Activated T-cell treated with anti-CD3 and anti-CD28 coated beads for 4 hours (primary cell): ENCODE measurements around the gene RIGI.
"Not testable (repeated sequence)": the region's sequence is repeated elsewhere in the genome, so short reads cannot be mapped to it uniquely, and the experiment has no call there.

Experiments
- DNase-seq: peaks from one replicate; pipeline ENCODE4 v3.0.0-alpha.2; 2020

RIGI gene

DNA sequence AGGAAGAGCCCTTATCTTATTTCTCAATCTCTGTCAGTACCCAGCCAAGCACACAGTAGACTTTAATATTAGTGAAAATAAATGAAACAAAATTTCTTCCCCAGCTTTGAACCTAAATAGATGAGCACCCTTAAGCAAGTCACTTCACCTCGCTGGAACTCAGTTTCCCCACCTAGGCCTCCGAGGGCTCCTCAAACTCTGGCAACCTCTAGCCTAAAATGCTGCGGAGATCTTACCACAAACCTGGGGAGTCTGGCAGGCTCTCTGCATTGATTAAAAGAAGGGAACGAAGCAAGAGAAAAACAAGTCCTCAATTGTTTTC lies 326 bp downstream of the RIGI start:
- no peak for DNase-seq

DNA sequence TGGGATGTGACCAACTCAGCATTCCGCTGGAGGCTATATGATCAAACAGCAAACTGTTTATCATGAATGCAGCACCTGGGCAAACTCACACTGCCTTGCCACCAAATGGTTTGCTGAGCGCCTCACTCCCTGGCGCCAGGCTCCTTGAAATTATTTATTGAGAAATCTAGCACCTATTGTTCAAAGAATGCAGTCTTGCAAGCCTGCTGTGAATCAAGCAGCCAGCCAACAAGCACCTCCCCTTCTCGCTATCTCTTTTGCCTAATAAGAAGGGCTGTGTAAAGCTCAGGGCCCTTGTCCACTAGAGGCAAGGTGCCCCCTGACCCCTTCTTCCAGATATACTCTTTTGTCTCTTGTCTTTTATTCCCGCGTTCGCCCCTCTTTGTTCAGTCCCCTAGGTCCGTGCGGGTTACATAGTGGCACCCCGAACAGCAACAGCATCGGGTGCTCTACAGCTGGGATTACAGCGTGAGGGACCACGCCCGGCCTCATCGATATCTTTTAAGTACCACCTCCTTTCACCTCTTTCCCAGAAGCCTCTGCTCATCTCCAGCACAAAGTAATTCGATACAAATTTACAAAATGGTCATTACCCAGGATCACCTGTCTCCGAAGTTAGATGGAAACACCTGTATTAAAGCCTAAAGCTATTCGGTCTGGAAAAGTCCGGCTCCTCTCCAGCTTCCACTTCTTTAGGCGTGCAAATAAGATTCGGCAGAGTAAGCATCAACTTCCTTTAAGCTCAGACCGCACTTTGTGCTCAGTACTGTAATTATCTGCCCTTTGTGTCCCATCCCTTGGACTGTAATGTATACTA lies 896 bp downstream of the RIGI start:
- no peak for DNase-seq

DNA sequence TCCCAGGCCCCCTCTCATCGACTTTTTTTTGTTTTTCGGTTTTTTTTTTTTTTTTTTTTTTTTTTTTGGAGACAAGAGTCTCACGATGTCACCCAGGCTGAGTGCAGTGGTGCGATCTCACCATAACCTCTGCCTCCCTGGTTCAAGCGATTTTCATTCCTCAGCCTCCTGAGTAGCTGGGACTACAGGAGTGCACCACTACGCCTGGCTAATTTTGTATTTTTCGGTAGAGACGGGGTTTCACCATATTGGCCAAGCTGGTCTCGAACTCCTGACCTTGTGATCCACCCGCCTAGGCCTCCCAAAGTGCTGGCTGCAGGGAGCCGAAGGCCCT lies 1.5 kb downstream of the RIGI start:
- DNase-seq: not testable (repeated sequence)

DNA sequence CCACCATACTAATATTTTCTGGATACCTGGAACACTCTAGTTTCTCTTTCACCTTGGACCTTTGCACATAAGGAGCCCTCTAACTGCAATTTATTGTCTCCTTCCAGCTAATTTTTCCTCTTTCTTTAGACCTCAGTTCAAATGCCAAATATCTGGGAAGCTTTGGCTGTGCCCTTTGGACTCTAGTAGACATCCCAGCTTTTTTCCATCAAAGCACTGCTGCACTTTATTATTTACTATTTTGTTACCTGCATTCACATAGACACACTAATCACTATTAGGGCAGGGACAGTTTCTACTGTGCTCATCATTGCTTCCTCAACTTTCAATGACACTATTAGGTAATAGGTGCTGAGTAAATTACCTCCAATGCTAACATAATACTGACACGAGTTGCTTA lies 2.1 kb downstream of the RIGI start:
- no peak for DNase-seq

DNA sequence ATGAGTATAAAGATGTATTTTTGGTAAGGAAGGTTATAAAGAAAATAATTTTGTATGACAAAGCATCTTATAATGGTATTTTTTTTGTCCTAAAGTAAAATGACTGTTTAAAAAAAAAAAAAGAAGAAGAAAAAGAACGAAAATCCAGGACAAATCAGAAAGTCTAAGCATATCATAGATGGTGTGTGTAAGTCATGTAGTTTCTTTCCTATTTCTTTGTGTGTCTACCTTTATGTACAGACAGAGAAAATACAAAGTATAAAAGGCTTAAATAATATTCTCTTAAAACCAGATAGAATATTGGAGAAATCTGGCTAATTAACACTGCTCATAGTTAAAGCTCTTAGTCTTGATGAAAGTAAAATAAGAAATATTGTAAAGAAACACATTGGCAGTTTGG lies 7.7 kb downstream of the RIGI start:
- no peak for DNase-seq

GRCh38 chr9:32516241-32516640 lies 9.8 kb downstream of the RIGI start:
- no peak for DNase-seq

GRCh38 chr9:32508728-32509127 lies 17.3 kb downstream of the RIGI start:
- no peak for DNase-seq

- no peak for DNase-seq
Measured at GRCh38 chr9:32503008-32503407, 23.0 kb downstream of the RIGI start.

- no peak for DNase-seq
Measured at GRCh38 chr9:32502464-32502863, 23.5 kb downstream of the RIGI start.

DNA sequence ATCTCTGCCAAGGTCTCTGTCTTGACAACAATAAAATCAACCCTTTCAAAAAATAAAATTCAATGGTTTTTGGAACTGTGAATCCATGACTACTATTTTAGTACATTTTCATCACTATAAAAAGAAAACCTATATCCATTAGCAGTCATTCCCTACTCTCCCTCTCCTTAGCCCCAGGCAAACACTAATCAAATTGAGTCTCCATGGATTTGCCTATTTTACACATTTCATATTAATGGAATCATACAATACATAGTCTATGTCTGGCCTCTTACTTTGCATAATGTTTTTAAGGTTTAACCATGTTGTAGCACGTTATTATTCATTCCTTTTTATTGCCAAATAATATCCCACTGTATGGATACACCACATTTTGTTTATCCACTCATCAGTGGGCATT lies 24.1 kb downstream of the RIGI start:
- no peak for DNase-seq

- no peak for DNase-seq
Measured at GRCh38 chr9:32500768-32501167, 25.2 kb downstream of the RIGI start.

DNA sequence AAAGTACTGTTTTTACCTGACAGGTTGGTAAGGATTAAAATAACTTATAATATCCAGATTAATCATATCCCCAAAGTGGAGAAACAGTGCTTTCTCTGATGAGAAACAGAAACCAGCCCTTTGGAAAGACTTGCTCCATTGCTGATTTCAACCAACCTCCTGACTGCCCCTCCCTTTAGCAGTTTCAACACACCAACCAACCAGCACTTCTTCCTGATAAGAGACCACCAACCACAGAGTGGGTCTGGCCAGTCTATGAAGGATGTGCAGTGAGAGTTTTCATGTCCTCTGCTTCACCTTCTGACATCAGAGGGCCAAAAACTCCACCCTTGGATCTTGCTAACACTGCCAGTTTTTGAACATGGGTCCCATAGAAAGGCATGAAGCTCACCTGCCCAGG lies 28.1 kb downstream of the RIGI start:
- no peak for DNase-seq

- DNase-seq: no peak
Measured at GRCh38 chr9:32490601-32491000, 35.4 kb downstream of the RIGI start.

DNA sequence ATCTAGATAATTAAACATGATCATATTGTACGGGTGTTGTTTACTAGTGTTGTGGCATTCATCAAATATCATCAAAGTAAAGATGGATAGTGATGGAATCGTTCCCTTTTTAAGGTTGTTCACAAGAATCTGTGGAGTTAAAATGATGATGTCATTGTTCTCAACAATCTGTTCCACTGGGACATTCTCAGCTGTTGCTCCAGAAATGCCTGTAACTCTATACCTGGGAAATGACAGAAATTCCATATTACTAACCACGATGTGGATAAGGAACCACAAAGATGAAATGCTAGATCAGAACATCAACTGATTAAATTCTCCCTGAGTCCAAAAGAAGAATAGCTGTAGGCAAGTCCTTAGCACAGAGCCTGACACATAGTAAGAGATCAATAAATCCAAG lies 38.0 kb downstream of the RIGI start:
- DNase-seq: no peak

GRCh38 chr9:32486839-32487562 lies 39.0 kb downstream of the RIGI start:
- no peak for DNase-seq

GRCh38 chr9:32483343-32483742 lies 42.7 kb downstream of the RIGI start:
- no peak for DNase-seq
